ENCODE results near the gene SHLD1.

- TF ChIP-seq, protein P1, sequence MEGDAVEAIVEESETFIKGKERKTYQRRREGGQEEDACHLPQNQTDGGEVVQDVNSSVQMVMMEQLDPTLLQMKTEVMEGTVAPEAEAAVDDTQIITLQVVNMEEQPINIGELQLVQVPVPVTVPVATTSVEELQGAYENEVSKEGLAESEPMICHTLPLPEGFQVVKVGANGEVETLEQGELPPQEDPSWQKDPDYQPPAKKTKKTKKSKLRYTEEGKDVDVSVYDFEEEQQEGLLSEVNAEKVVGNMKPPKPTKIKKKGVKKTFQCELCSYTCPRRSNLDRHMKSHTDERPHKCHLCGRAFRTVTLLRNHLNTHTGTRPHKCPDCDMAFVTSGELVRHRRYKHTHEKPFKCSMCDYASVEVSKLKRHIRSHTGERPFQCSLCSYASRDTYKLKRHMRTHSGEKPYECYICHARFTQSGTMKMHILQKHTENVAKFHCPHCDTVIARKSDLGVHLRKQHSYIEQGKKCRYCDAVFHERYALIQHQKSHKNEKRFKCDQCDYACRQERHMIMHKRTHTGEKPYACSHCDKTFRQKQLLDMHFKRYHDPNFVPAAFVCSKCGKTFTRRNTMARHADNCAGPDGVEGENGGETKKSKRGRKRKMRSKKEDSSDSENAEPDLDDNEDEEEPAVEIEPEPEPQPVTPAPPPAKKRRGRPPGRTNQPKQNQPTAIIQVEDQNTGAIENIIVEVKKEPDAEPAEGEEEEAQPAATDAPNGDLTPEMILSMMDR (IDR thresholded peaks at IDR 0.05 in 2 of 3, conservative IDR thresholded peaks at IDR 0.05 in 1 of 3; ENCODE audit: borderline replicate concordance in 1 of 3, insufficient read depth in 1 of 3, low read depth in 2 of 3, low read length in 2 of 3) = no peak
- TF ChIP-seq EZH2phosphoT487 (IDR thresholded peaks at IDR 0.05; ENCODE audit: borderline replicate concordance) (no peak), JUND (IDR thresholded peaks at IDR 0.05) (no peak)
Observed at GRCh38 chr20:5781798-5782750, 31.9 kb downstream of the SHLD1 start.

Measured in HCT116 (cell line).